ENCODE results near the gene WDR62.
A peak's percentile ranks its signal among the peaks of the same experiment; 100 is the strongest.
"Not testable (repeated sequence)": the region's sequence is repeated elsewhere in the genome, so short reads cannot be mapped to it uniquely, and the experiment has no call there.

The WDR62 gene

DNA sequence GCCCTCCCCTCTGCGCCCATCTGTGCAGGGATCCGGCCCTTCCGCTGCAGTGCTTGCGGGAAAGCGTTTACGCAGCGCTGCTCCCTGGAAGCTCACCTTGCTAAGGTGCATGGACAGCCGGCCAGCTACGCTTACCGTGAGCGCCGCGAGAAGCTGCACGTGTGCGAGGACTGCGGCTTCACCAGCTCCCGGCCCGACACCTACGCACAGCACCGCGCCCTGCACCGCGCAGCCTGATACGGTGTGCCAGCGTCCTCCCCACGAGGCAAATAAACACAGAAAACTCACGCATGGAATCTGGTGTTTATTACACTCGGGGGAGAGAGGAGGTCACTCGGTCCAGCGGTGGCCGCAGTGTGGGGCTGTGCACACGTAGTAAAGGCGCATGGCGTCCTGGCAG lies 58.7 kb downstream of the WDR62 start:
- DNase-seq, result no peak

DNA sequence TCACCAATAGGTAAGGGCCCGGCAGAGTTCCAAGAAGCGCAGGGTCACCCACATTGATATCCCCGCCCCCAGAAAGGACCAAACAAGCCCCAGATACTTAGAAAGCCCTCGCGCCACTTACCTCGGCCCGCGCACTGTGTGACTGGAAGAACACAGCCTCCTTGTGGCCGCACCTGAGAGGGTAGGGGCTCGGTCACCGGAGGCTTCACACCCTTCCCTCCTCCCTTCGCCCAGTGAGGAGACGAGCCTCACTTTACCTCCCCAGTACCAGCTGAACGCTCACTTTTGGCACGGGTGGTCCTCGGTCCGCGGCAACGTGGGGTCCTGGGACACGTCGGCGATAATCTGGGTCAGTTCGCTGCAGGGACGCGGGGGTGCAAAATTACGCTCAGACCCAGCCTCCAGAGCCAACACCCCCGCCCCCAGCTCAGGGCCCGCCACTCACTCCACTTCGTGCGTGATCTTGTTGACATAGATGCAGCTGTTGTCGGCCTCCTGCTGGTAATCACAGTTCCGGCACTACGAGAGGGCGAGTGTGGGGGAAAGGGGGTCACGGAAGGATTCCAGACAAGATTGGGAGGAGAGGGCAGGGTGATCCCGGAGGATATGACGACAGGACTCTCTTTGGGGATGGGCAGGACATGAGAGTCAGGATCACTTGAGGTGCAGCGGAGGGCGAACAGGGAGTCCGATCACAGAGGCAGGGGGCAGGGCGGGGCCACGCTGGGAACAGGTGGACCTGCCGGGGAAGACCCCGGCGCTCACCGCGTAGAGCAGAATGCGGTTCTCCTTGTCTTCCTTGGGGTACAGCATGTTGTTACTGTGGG lies 59.4 kb downstream of the WDR62 start:
- peak in 1 of 2 donors; percentile 9 for DNase-seq

DNA sequence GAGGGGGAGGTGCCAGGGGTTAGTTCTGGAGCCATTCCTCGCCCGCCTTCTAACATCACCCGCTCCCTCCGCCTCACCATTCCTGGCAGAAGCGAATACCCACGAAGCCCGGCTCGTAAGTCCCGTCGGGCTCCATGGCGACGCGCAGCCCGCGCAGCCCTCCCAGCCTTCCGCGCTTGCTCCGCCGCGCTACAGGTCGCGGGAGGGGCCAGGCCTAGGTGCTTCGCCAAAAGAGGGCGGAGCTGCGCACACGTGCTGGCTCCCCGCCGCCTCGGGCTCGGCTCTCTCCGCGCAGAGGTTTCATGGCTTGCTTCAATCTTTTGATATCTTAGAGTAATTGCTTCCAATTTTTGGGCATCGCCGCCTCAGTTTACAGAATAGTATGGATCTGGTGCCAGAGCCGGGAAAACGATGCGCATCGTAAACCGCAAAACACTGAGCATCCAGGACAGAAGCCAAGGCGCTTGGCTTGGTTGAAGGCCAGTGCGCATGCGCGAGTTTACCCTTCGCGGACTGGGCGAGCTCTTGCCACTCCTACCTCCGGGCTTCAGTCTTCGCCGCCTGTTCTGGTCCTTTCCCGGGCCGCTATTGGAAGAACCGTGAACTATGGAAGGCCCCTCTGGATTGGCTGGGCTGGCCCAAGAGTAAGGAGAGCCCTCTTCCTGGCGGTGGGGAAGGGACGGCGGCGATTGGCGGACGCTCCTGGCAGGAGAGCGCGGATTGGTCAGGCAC lies 60.2 kb downstream of the WDR62 start, which contains the start of gene POLR2I:
POLR2I (minus strand) TSS at position 155 of the 732 bp plus-strand sequence; CDS start at position 136, 19 bp downstream.
- peak; percentile 97 to 98 for DNase-seq

DNA sequence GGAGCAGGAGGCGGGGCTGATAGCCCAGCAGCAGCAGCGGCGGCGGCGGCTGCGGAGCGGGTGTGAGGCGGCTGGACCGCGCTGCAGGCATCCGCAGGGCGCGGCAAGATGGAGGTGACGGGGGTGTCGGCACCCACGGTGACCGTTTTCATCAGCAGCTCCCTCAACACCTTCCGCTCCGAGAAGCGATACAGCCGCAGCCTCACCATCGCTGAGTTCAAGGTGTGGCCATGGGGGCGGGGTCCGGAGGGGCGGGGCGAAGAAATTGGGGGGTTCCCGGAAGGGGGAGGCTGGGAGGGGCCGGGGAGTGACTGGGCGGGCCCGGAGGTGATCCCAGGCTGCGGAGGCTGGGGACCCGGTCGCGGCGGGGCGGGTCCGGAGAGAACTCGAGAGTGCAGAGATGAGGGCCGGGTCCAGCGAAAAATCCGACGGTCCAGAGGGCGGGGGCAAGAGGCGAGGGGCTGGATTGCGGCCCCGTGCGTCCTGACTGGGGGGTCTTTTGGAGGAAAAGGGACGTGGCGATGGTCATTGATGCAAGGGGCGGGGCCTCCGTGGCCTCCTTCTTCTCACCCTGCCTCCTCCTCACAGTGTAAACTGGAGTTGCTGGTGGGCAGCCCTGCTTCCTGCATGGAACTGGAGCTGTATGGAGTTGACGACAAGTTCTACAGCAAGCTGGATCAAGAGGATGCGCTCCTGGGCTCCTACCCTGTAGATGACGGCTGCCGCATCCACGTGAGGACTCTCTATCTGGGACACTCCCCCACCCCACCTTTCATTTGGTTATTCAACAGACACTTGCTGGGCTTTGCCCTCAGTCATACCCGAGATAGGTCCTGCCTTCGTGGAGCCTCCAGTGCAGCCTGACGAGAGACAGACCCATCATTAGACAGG lies 61.0 kb downstream of the WDR62 start, which contains the start of gene TBCB:
TBCB (plus strand) TSS at position 16 of the 891 bp plus-strand sequence; CDS start at position 109, 93 bp downstream.
- DNase-seq, result peak; percentile 85 to 90

DNA sequence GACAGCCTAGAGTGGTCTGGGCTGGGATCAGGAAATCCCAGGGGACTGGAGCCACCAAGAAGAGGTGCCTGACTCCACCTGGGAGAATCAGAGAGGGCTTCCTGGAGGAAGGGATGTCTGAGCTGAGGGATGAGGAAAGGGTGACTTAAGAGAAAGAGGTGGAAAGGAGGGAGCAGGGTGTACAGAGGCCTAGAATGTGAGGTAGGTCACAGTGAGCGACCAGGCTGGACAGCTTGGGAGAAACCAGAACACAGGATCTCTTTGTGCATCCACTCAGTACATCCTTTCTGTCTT lies 61.6 kb downstream of the WDR62 start:
- no peak for DNase-seq

DNA sequence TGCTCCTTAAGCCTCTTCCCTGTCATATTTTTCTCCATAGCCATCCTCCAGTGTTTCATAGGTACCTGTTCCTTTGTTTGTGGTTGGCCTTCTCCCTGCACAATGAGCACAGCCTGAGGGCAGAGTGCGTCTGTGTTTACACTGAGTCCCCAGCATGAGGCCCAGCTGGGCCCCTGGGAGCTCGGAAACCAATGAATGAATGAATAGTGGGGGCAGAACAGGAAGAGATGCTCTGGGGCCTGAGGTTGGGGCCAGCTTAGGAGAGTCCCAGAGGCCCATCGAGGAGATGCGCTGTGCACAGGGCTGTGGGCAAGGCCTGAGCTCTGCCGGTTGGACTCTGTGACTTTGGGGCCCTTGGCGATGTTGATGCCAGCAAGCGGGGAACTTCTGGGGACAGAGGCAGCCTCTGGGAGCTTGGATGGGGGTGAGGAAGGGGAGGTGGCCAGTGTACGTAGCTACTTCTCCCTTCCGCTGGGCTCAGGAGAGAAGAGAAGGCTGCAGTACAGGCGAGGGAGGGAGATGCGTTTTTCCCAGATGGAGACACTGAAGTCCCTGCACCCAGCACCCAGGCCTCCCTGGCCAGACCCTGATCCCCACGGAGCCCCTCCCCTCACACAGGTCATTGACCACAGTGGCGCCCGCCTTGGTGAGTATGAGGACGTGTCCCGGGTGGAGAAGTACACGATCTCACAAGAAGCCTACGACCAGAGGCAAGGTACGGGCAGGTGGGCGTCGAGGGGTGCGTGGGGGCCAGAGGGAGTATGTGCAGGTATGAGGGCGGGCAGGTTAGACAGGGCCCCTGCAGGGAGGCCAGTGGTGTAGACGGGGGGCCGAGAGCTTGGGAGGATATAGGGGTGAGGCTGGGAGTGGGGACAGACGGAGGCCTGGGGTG lies 65.6 kb downstream of the WDR62 start:
- no peak for DNase-seq

DNA sequence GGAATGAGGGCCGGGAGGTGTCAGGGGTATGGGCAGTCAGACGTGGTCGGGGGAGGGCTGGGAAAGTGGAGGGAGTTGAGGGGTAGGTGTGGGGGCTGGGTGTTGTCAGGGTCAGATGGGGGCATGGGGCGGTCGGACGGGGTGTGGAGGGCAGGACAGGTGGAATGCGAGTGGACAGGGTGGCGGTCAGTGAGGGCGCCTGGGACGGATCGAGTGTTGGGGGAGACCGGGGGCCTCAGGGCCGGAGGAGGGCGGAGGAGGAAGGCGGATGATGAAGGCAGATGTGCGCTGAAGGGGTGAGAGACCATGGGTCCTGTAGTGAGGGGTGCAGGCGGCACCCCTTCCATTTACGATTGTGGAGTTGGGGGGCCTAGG lies 66.3 kb downstream of the WDR62 start:
- DNase-seq, result no peak

DNA sequence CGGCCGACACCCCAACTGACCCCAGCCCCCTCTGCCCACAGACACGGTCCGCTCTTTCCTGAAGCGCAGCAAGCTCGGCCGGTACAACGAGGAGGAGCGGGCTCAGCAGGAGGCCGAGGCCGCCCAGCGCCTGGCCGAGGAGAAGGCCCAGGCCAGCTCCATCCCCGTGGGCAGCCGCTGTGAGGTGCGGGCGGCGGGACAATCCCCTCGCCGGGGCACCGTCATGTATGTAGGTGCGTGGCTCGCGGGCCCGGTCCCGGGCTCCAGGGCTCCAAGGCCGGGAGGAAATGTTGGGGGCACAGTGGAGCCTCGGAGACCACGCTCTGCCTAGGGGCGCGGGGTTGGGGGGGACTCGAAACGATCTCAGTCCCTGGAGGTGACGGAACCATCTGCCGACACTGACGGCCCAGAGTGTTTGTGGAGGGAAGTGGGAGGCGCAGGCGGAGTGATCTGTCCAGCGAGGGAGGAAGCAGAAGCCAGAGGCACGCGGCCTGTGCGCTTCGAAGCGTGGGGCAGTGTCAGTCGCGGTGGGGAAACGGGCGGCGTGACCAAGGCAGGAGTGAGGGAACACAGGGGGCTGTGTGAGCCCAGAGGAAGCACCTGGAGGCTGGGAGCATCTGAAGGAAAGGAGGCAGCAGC lies 66.9 kb downstream of the WDR62 start:
- no peak for DNase-seq

DNA sequence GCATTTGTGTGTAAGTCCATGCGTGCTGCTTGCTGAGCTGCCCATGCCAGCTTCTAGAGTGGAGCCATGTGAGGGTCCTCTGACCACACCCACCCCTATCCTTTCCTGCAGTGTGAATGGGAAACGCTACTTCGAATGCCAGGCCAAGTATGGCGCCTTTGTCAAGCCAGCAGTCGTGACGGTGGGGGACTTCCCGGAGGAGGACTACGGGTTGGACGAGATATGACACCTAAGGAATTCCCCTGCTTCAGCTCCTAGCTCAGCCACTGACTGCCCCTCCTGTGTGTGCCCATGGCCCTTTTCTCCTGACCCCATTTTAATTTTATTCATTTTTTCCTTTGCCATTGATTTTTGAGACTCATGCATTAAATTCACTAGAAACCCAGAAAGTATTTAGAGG lies 70.9 kb downstream of the WDR62 start:
- no peak for DNase-seq

DNA sequence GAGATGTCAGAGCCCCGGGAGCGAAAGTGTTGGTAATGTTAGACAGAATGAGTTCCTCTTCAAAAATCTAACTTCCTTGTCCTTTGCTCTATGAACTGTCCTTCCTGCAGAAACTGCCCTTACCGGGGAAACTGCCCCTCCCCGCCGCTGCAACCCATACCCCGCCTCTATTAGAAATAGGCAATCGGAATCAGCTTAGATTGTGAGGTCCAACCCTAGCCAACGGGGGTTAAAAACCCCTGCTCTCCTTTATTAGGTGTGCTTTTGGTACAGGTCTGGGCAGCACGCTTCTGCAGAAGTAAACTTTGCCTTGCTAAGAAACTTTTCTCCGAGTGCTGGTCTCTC lies 73.7 kb downstream of the WDR62 start:
- no peak for DNase-seq

DNA sequence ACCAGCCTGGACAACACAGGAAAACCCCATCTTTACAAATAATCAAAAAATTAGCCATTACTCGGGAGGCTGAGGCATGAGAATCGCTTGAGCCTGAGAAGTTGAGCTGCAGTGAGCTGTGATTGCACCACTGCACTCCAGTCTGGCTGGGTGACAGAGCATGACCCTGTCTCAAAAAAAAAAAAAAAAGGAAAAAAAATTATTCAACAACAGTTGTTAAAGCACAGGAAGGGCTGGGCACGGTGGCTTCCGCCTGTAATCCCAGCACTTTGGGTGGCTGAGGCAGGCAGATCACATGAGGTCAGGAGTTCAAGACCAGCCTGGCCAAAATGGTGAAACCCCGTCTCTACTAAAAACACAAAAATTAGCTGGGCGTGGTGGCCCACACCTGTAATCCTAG lies 76.5 kb downstream of the WDR62 start:
- not testable (repeated sequence) for DNase-seq

DNA sequence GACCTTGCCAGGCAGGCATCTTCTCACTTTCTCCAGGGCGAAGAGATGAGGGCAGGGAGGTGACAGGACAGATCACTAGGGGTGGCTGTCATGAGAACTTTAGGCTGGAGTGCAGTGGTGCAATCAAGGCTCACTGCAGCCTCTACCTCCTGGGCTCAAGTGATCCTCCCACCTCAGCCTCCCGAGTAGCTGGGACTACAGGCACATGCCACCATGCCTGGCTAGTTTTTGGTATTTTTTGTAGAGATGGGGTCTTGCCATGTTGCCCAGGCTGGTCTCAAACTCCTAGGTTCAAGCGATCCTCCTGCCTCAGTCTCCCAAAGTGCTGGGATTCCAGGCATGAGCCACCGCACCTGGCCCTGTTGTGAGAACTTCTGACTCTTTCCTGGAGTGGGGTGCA lies 80.2 kb downstream of the WDR62 start:
- not testable (repeated sequence) for DNase-seq

DNA sequence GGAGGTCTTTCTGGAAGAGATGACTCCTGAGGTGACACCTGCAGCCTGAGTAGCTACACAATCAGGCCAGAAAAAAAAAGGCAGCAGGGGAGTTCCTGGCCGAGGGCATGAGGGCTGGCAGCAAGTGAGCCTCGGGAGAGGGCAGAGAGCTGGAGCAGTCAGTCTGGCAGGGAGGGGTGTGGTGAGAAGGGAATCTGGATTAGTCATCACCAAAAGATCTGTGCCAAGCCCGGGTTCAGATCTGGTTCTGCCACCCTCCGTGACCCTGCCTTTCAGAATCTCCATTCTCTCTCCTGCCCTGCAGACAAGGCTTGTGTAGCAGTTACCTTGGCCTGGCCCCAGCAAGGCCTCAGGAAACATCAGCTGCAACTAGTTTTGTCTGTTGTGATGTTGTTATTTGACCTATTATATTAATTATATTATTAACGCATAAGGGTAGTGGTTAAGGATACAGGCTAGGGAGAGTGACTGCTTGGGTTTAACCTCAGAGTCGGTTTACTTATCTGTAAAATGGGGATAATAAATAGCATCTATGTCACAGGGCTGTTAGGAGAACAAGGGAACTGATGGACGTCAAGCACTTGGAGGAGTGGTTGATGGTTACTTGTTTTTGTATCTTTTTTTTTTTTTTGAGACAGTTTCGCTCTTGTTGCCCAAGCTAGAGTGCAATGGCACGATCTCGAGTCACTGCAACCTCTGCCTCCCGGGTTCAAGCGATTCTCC lies 82.4 kb downstream of the WDR62 start:
- no peak for DNase-seq

DNA sequence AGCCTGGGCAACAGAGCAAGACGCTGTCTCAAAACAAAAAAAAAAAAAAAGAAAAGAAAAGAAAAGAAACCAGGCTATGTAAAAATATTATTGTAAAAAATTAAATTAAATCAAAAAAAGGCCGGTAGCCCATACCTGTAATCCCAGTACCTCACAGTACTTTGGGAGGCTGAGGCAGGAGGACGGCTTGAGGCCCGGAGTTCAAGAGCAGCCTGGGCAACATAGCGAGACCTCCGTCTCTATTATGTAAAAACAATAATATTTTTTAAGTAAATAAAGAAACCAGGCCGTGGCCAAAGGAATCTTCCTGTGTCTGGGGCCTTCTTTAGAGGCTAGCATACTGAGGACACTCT lies 84.4 kb downstream of the WDR62 start:
- DNase-seq, result no peak

DNA sequence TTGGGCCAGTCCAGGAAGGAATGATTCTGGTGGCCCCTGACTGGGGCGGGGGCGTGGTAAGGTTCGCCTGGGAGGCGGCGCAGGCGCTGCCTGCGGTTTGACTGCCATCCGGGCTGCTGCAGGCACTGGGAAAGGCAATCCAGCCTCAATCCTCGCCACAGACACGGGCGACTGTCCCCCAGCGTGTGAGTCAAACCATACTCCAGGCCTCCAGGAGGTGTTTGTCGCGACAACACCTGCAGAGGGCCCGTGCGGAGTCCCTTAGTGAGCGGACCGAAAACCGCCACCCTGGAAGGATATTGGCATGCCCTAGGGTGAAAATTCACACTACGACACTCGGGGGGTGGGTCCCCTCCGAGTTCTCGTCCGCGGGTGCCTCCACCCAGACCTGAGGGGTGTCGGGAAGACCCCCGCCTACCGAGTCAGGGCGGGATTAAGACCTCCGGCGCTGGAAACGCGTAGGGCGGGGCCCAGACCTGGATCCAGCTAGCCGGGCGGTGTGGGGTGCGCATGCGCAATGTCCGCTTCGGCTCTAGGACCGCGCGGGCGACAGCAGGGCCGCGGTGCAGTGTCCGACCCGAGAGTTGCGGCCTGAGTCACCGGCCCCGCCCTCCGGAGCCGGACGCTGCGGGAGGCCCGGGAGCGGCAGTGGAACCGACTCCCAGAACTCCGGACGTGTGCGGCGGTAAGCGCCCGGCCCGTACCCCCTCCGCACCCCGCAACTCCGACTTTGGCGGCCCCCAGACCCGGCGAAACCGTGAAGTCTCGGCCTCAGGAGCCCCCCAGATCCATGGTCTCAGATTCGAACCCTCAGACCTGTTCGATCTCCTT lies 85.0 kb downstream of the WDR62 start, which contains the start of gene CAPNS1:
CAPNS1 (plus strand) TSS at position 594 of the 831 bp plus-strand sequence. CDS start 946 bp downstream, outside the sequence.
- peak; percentile 89 for DNase-seq

DNA sequence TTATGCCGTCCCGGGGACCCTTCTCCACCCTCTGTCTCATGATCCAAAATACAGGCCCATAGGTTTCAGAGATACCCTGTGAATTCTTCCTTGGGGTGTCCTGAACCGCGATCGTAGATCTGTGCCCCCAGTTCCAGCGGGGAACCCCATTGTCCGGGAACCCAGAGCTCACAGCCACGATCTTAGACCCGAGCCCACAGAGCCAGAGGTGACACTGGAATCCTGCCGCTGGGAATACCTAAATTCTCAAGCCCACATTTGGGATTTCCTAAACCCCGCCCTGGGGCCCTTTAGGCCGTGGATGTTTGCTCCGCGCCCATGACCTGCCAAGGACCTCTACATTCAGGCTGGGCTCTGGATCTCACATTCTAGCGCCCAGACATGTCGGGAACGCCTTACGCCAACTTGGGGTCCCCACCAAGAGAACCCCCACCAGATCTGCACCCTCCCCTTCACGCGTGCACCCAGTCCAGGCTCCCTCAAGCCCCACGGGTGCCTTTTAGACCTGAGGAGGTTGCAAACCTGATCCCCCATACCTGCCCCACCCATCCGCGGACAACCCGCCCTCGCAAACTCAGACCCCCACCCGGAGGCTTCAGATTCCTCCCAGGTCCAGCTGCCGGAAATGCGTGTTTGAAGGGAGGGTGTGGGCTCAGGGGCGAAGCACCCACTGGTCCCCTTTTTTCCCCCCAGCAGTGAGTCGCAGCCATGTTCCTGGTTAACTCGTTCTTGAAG lies 85.8 kb downstream of the WDR62 start:
- DNase-seq, result peak; percentile 29 to 34

DNA sequence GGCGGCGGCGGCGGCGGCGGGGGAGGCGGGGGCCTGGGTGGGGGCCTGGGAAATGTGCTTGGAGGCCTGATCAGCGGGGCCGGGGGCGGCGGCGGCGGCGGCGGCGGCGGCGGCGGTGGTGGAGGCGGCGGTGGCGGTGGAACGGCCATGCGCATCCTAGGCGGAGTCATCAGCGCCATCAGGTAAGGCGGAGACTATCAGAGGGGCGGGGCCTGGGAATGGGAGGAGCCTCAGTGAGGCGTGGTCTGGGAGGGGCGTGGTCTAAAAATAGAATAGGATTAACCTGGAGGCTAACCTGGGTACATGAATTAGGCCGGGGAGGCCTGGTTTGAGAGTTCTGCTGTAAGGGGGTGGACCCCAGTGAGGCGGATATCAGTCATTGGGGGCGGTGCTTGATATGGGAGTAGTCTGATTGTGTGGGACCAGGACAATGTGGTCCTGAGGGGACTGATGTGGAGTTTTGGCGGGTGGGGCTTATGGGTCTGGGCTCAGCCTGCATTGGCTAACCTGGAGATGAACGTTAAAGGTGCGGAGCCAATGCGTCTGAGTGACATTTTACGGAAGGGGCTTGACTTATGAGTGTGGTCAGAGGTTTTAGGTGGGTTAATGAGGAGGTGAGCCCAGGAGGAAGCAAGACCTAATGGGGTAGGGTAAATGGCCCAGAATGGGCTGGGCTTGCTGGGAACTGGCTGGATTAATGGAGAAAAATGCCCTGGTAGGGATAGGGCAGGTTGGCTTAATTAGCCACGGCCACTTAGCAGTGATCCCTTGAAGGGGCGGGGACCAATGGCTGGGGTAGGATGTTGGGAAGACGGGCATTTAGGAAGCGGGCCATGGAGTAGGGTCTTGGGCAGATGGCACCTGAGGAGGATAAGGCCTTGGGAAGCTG lies 86.6 kb downstream of the WDR62 start:
- DNase-seq, result peak; percentile 93 to 94

DNA sequence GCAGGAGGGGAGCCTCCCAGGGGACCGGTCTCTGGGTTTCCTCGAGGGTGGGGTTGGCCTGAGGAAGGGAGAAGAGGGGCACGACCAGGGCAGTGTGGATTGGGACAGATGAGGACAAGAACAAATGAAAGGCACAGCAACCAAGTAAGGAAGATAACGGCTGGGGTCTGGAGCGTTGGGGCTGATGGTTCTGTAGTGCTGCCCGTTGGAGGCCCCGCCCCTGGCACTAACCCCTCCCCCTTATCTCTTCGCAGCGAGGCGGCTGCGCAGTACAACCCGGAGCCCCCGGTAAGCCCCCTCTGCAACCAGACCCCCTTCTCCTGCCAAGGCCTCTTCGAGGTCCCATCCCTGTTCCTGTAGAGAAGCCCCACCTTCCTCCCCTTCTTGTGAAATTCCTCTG lies 87.3 kb downstream of the WDR62 start:
- DNase-seq, result no peak

All from stimulated activated CD4-positive, alpha-beta T cell treated with anti-CD3 and anti-CD28 coated beads, Interleukin-2, amount 100 ng/mL, for 48 hours (primary cell).